Measurements from ENCODE around the gene CNNM3.
A peak's percentile ranks its signal among the peaks of the same experiment; 100 is the strongest.
"Not testable (repeated sequence)": the region's sequence is repeated elsewhere in the genome, so short reads cannot be mapped to it uniquely, and the experiment has no call there.

Gene CNNM3

DNA sequence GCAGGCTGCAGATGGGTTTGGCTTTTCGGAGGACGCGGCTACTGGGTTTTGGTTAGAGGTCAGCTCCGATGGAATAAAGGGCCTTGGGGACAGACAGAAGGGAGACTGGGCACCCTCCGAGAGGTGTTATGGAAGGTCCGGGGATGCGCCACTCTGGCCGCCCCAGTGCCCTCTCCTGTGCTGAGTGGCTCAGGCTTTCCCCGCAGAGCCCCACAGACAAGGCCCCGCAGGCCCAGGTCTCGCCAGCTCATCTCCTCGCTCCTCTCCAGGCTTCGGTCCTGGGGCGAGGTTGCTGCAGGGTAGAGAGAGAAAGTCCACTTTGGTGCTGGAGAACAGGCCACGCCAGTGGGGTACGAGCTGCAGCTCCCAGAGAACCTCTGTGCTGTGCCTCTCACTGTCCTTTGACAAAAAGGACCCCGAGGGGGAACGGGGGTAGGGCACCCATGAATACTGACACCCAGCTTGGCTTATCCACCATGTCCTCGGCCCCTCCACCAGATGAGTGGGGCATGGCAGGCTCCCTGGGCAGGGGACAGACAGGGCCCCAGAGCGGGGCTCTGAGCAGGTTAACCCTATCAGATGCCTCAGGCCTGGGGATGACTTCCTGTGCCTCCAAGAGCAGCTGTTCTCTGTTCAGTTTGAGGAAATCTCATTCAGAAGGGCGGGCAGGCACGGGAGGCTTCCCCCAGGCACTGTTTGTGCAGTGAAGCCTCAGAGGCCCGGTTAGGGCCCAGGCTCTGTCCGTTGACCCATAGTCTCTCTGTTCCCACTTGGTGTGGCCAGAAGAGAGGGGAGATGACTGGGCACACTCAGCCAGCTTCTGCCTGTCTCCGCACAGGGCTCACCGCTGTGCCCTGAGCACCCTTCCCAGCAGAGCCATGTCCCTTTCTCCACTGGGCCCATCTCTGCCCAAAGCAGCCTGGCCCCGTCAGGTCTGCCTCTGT, 15.7 kb upstream of the CNNM3 start:
- DNase-seq = no peak

DNA sequence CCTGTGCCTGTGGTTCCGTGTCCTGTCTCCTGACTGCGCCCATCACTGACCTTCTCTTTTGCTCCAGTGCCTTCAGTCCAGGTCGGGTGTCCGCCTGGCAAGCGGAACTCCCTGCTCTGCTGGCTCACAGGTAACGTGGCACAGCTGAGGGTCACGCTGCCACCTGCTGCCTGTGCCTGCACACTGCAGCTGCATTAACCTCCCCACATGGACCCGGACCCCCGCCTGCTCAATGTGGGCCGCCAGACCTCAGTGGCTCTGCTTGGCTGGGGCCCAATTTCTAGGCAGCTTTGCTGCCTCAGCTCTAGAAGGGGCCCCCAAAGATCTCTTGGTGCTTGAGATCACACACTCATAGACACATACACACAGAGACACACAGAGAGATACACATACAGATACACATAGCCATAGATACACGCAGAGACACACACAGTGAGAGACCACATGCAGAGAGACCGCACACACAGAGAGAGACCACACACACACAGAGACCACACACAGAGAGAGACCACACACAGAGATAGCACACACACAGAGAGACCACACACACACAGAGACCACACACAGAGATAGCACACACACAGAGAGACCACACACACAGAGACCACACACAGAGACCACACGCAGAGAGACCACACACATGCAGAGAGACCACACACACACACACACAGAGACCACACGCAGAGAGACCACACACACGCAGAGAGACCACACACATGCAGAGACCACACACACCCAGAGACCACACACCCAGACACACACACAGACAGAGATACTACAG, 14.9 kb upstream of the CNNM3 start:
- peak; percentile 59 for DNase-seq

DNA sequence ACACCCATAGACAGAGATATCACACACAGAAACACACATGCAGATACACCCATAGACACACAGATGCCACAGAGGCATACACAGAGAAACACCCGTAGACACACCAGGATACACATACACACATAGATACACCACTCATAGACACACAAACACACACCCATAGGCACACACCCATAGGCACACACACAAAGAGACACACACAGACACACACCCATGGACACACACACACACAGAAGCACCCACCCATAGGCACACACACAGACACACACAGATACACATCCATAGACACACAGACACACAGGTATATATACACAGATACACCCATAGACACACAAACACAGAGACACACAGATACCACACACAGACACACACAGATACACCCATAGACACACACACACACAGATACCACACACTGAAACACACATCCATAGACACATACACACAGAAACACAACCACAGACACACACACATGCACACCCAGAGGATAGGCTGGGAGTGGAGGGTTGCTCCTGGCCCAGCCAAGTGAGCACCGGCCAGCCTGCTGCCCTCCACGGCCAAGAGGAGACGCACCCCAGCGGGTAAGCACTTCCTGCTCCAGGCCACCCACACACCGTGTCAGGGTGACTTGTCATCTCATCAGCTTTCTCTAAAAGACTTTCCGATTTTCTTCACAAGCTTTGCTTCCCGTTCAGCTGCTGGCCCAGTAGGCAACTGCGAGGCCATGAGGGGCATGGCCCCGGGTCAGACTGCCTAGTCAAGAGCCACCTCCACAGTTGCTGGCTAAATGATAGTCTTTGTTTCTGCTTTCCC, 14.1 kb upstream of the CNNM3 start:
- DNase-seq = no peak

DNA sequence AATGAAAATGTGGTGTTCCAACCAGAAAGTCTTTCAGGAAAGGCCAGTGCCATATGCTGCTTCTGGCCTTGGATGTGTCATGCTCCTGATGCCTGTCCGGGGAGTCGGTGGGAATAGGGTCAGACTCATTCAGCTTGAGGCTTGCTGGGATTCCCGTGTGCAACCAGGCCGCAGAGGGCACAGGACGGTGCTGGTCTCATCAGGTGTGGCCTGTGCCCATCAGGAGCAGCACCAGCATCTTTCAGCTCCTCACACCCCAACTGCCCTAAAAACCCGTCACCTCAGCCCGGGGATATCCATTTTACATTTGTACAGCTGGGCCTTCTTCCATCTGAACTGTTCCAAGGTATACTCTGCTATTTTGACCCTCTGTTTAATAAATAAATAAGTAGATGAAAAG, 13.3 kb upstream of the CNNM3 start:
- no peak for DNase-seq

DNA sequence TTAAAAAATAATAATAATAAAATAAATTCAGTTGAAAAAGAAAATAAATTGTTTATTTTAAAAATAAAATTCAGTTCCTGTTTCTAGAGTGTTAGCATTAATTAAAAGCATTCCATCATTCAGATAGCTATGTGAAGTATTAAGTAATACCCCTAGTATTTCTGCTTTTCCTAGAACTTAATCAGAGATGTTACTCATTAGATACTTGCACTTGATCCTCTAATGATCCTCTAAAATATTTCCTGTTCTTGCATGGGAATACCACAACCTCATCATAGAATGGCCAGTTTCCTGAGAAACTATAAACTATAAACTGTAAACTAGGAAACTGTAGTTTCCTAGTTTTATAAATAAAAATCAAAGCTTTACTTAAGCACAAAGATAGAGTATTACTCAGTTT, 11.1 kb upstream of the CNNM3 start:
- no peak for DNase-seq

DNA sequence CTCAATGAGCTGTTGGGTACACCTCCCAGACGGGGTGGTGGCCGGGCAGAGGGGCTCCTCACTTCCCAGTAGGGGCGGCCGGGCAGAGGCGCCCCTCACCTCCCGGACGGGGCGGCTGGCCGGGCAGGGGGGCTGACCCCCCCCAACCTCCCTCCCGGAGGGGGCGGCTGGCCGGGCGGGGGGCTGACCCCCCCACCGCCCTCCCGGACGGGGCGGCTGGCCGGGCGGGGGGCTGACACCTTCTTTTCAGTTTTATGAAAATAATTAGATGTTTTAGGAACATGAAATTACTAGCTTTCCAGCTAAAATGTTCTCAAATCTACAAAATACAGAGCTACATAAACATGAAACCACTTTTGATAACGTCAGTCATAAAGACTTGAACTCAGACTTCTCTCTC, 10.1 kb upstream of the CNNM3 start:
- not testable (repeated sequence) for DNase-seq

DNA sequence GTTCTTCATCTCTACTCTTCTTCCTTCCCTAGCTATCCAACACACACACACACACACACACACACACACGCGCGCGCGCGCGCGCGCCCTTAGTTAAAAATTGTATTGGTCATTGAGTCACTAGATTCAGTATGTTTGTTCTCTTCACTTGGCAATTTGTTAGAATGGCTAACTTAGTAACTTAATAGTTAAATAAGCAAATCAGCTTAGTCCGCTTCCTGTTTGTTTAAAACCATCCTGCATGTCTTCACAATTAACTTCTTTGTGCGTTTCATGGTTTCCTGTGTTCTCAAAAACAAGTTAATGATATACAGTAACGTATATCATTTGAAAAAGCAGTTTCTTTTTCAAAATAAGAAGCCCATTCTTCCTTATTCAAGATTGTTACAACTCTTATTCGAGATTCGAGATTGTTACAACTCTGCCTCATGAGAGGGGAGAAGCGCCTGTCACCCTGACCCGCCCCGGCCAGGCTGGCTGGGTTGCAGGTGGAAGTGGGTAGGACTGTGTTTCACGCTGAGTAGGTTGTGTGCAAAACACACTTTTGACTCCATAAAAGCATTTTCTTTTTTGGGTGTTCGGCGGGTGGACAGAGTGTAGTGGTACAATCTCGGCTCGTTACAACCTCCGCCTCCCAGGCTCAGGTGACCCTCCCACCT, 9.5 kb upstream of the CNNM3 start:
- peak; percentile 11 for DNase-seq

DNA sequence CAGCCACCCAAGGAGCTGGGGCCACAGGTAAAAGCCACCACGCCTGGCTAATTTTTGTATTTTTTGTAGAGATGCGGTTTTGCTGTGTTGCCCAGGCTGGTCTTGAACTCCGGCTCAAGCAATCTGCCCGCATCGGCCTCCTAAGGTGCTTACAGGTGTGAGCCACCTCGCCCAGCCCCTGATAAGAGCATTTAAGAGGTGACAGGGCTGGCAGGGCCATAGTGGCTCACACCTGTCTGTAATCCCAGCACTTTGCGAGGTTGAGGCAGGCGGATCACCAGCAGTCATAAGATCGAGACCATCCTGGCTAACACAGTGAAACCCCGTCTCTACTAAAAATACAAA, 9.0 kb upstream of the CNNM3 start:
- no peak for DNase-seq

DNA sequence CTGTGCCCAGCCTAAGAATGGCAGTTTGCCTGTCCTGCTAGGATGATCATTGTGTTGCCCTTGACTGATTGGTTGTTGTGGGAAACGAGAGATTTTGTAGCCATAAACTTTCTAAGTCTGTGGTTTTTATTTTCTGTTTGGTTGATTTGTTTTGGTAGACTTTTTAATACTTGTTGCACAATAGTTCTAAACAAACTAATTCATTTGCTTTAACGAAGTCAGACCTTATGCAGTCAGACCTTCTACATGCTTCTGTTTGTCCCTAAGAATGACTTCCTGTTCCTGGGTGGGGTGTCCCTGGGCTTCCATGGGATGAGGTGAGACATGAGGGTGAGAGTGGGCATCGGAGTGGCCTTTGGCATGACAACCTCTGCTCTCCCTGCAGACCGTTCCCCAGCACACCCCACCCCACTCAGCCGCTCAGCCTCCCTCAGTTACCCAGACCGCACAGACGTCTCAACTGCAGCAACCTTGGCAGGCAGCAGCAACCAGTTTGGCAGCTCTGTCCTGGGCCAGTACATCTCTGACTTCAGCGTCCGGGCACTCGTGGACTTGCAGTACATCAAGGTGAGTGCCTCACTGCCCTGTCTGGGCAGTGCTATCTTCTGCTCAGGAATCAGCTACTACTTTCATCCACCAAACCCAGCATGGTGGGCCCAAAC, 7.8 kb upstream of the CNNM3 start:
- DNase-seq = no peak

DNA sequence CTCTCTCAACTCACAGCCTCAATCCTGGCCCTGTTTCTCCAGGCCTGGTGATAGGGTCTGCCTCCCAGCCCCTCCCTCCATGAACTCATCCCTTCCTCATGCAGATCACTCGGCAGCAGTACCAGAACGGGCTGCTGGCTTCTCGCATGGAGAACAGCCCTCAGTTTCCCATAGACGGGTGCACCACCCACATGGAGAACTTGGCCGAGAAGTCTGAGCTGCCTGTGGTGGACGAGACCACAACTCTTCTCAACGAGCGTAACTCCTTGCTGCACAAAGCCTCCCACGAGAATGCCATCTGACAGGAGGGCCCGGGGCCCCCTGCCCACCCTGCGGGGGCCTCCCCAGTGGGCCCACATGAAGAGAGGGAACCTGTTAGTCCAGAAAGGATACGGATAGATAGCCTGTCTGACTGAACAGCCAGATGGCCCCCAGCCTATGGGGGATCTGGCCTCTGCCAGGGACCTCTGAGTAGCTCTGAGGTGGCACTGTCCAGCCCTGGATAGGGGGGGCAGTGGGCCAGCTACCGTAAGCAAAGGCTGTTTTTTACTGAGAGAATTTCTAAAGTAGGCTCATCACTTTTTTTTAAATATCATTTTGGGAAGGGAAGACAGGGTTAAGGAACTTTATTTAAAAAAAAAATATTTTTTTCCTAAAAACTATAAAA, 6.7 kb upstream of the CNNM3 start:
- DNase-seq = no peak

DNA sequence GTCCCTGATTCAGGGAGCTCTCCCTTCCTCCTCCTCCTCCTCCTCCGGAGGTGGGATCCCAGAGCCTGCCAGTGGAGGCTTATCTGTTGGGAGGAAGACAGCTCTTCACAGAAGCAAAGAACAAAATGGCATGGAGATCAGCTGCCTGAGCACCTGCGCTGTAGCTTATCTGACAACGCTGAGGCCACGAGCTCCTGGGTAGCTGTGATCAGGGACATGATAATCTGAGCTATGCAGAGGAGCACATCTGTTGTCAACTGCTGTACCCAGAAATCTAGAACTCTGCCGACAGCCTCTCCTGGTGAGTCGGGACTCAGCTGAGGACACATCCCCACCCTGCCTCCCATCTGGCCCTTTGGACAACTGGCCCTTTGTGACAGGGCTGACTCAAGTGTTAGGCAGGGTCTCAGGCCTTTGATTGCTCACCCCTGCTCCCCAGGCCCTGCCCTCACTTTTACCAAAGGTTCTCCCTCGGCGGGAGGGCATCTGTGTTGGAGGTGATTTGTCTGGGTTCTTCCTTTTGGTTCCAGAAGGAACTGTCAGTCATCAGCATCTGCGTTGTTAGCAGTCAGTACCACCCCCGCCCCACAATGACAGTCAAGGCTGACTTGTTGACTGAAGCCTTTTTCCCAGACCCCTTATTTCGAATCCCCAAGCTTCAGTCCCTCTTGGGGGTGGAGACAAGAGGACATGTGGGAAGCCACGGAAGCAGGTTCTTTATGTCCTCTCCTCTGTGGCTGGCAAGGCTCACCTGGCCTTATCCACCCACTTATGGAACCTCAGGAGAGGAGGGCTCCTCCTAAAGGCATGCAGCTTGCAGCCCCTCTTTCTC, 5.9 kb upstream of the CNNM3 start:
- DNase-seq = no peak

DNA sequence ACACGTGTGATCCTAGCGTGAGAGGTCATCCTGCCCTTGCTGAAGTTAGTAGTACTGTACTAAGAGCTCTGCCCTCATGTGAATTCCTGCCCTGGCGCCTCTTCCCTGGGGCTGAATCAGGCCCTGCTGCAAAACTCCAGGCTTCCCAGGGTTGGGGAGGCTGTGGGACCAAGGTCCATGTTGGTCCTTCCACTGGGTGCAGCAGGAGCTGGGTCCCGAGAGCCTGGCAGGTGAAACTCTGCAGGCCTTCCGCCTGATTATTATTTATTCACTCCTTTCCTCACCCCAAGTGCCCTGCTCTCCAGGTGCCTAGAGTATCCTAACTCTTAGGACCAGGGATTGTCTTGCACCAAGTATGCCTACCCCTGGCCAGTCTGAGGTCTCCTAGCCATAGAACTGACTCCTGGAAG, 5.3 kb upstream of the CNNM3 start:
- no peak for DNase-seq

DNA sequence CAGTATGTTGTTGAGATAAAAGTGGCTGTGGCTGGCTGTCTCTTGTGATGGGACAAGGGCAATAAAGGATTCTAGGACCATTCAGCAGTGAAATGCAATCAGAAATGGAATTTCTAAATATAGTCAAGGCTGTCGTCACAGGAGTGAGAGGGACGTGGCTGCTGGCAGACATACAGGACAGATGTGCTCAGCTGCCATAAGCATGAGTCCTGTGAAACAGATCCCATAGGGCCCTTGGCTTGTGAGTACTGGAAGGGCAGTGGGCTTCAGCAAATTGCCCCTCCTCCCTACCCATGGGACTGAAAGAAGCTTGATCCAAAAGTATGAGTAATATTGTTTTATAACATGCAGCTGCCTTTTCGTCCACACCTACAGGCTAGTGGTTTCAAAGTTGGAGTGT, 4.2 kb upstream of the CNNM3 start:
- DNase-seq = no peak

DNA sequence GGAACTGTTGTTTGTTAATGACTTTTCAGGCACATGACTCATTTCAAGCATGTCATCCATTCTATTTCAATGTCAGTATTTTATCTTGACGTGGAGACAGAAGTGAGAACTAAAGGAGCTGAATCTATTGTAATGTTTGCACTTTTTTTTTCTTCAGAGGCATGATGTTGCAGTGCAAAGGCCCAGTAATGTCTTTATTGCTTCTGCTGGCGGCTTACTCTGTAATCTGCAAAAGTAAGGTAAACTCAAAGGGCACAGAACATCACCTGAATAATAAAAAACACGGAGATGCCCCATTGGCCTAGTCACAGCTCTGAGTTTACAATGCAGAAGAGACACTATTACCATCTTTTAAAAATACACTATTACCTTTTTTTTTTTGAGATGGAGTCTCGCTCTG, 2.4 kb upstream of the CNNM3 start:
- no peak for DNase-seq

DNA sequence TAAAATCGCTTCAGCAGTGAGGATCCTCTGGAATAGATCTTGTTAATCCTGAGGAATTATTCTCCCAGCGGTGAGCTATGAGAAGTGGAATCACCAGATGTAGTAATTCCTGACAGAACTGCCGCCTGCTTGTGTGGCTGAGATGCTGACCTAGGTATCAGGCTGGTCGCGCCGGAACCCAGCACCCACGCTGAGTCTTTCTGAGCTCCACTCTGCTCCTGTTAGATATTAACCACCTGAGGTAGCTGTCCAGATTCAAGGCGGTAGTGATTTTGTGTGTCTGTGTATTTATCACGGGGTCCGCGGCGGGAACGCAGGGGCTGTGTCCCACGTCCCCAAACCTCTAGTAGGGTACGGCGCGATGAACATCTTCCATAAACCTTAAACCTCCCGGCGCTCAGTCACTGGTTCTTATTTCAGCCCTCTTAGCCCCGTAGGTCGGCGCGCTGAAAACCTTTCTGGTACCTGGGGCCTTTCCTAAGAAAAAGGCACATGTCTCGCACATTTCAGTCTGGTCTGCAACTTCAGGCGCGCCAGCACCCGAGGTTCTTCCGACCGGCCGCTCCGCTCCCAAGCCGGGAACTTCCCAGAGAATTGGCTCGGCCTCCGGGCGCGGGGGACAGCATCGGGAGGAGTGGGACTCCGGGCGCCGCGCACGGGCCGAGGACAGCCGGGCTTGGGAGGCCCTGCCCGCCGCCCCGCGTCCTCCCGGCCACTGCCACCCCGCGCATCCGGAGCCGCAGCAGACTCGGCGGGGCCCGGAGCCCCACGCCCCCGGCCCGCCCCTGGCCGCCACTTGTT, 542 bp upstream of the CNNM3 start:
- peak; percentile 13 for DNase-seq

DNA sequence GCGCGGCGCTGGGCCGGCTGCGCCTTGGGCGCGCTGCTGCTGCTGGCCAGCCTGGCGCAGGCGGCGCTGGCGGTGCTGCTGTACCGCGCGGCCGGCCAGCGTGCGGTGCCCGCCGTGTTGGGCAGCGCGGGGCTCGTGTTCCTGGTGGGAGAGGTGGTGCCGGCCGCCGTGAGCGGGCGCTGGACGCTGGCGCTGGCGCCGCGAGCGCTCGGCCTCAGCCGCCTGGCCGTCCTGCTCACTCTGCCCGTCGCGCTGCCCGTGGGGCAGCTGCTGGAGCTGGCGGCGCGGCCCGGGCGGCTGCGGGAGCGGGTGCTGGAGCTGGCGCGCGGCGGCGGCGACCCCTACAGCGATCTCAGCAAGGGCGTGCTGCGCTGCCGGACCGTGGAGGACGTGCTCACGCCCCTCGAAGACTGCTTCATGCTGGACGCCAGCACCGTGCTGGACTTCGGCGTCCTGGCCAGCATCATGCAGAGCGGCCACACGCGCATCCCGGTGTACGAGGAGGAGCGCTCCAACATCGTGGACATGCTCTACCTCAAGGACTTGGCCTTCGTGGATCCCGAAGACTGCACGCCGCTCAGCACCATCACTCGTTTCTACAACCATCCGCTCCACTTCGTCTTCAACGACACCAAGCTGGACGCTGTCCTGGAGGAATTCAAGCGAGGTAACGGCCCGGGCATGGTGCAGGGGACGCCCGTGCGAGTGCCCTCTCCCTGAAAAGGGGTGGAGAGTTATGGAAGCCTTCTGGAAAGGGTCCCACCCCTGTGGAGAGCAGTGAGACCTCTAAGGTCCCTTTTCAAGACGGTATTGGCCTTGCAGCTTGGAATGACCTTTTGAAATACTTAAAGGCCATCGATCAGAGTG, 1.0 kb downstream of the CNNM3 start:
- no peak for DNase-seq

DNA sequence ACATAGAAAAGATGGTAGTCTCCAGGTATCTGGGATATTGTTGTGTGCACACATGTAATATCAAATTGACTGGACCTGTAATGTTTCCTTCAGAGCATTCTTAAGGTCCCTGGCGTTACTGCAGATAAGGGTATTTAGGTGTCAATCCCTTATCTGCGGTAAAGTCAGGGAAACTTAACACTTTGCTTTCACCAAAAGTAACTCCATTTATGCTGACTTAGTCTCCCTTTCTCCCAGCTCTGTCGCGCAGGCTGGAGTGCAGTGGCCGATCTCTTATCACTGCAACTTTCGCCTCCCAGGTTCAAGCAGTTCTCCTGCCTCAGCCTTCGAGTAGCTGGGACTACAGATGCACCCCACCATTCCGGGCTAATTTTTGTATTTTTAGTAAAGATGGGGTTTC, 1.8 kb downstream of the CNNM3 start:
- no peak for DNase-seq

DNA sequence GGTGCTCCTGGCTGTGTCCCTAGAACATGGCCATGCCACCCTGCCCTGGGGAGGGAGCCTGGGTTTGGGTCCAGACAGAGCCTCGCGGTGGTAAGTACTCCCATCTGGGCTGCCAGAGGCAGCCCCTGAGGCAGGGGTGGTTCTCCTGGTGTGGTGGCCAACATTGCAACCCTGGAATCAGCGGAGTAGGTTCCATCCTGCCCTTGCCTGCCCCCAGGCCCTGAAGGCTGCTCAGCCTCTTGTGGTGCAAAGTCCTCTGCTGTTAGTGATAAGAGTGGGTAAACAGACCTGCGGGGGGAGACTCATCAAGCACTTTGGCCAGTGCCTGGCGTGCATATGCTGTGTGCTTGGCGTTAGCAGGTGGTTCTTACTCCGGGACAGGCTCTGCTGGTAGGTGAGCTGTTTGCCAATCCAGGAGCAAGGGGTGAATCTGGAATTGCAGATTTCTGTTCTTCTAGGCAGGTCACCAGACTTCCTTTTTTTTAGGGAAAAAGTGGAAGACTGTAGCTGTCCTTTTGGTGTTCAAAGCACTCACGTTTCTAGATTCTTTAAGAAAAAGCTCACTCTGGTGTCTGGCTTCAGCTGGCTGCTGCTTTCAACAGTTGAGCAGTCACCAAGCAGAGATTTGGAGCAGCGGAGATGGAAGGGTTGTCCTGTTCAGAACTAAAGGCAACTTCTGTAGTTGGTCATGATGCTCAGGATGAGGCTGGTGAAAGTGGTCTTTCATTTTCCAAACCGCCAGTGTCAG, 3.2 kb downstream of the CNNM3 start:
- DNase-seq = no peak
